ENCODE data around the gene INPPL1. TPM values are rescaled to one million over a fixed set of nuclear protein-coding genes. Genes with fewer than 3 reads are reported as not detected.

INPPL1 gene
- polyA plus RNA-seq, 1 donor = 233 TPM

- no peak for DNase-seq
Observed at GRCh38 chr11:72232260-72233055, 7.9 kb downstream of the INPPL1 start.

DNA sequence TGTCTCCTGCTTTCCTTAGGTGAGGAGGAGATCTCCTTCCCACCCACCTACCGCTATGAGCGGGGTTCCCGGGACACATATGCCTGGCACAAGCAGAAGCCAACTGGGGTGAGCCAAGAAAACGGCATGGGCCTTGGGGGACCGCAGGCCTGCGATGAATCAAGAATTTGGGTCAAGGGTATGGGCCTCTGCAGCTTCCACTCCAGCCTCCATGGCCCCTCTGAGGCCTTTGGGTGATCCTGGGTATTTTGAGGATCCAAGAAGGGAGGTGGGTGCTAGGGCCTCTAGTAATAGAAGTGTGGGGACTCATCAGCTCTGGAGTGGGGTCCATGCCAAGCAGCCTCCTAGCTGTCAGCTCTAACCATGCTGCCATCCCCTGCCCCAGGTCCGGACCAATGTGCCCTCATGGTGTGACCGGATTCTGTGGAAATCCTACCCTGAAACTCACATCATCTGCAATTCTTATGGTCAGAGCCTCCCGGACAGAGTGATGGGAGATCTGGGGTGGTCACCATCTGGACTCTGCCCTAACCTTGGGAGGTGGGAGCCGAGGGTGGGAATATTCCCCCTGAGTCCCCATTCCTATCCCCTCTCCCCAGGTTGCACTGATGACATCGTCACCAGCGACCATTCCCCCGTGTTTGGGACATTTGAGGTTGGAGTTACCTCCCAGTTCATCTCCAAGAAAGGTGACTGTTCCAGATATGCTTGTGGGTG, 8.6 kb downstream of the INPPL1 start:
- no peak for DNase-seq

GRCh38 chr11:72233773-72234513, 9.4 kb downstream of the INPPL1 start:
- DNase-seq = no peak

DNA sequence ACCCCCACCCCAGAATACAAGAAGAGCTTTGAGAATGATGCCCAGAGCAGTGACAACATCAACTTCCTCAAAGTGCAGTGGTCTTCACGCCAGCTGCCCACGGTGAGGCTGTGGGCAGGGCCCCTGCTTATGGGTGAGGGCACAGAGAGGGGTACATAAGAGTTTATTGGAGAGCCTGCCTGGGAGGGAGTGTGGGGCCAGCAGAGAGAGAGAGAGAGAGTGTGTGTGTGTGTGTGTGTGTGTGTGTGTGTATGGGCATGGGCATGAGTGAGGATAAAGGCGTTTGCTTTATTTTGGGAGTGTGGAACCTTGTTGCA, 9.9 kb downstream of the INPPL1 start:
- DNase-seq = no peak

- no peak for DNase-seq
Observed at GRCh38 chr11:72234920-72235319, 10.4 kb downstream of the INPPL1 start.

DNA sequence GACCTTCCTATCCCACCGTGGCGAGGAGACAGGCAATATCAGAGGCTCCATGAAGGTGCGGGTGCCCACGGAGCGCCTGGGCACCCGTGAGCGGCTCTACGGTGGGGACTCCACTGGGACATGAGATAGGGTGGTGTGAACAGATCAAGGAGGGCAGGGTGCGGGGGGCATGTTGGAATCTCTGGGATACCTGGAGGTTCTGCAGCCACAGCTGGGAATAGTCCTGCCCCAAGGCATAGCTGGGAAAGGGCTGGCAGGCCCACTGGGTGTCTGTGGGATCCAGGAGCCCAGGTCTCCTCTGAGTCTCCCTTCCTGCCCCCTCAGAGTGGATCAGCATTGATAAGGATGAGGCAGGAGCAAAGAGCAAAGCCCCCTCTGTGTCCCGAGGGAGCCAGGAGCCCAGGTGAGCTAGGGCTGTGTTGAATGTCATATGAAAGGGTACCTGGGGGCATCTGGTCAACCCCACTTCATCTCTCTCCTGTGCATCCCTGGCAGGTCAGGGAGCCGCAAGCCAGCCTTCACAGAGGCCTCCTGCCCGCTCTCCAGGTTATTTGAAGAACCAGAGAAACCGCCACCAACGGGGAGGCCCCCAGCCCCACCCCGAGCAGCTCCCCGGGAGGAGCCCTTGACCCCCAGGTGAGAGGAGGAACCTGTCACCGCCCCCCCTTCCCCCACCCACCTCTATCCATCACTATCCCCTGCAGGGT, 10.9 kb downstream of the INPPL1 start:
- no peak for DNase-seq

DNA sequence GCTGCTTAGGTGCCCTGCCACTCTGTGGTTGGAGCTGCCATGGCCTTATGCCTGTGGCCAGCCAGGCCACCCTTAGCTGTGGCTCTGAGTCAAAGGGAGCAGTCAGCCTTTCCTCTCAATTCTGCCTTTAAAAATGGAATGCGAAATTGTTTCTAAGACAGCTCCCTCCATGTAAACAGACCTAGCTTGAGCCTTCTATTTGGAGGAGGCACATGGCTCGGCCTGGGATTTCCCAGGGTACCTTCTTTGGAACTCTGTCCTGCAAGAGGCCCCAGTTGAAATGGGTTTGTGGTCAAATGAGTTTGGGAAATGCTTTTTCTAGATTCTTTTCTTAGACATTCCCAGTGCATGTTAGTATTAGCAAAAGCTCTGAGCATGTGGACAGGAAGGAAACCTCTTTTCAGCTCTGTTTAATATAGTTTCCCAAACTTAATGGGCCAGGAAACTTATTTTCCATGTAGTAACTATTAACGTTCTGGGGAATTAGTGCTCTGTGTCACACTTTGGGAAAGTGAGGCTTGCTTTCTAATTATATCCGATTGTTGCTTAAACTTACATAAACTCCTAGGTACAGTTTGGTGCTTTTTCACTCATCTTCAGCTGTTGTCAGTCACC, 11.6 kb downstream of the INPPL1 start:
- no peak for DNase-seq

- DNase-seq = no peak
Observed at GRCh38 chr11:72236774-72237111, 12.2 kb downstream of the INPPL1 start.

- DNase-seq = no peak
Observed at GRCh38 chr11:72237112-72237931, 12.8 kb downstream of the INPPL1 start.

GRCh38 chr11:72238040-72238450, 13.5 kb downstream of the INPPL1 start:
- no peak for DNase-seq

DNA sequence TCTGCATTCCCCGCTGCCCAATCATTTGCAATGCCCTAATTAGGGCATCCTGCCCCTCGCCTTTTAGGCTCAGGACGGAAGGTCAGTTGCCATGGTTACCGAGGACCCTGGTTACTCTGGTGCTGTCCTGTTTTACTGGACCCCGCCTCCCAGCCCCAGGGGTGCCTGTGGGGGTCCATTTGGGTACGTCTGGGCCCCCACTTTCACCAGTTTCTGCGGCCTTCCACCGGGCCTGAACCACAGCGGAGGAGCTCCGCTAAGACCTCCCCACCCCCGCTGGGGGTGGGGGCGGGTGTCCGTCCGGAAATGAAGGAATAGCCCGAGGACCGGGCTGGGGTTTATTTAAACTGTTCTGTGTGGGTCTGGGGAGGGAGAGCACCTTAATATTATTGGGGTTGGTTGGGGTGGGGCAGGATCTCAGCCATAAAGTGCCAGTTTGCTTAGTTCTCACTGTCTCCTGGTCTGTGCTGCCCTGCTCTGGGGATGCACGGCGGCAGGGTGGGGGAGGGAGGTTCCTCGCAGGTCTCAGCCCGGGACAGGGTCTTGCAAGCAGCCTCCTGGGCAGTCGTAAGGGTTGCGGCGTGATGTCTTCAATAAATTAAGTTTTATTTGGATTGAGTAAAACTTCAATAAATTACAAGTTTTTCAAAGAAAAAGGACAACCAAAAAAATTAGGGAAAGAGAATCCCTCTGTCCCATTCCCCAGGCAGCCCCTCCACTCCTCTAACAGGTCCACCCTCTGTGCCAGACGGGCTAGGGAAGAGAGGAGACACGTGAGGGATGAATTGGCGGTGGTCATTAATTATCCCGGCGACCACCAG, 14.1 kb downstream of the INPPL1 start:
- no peak for DNase-seq

DNA sequence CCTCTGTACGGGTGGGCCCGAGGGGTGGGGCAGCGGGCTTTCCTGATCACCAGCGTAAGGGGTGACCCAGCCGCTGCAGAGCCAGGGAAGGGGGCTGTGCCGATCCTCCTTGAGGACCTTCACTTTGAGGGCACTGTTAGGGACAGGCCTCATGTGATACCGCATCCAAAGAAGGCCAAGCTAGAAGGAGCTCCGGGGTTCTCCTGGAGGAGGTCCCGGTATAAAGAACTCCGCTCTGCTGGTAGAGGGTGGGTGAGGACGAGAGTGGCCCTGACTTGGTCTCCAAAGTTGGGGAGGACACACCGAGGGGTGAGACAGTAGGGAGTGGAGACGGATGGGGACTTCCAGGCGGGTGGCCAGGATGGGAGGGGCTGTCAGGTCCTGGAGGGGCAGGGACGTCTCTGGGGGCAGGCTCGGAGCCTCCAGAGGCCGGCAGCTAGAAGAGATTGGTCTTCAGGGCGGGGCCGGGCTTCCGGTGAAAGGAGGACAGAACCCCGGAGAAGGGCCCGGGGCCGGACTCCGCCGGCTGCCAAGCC, 14.8 kb downstream of the INPPL1 start:
- no peak for DNase-seq

DNA sequence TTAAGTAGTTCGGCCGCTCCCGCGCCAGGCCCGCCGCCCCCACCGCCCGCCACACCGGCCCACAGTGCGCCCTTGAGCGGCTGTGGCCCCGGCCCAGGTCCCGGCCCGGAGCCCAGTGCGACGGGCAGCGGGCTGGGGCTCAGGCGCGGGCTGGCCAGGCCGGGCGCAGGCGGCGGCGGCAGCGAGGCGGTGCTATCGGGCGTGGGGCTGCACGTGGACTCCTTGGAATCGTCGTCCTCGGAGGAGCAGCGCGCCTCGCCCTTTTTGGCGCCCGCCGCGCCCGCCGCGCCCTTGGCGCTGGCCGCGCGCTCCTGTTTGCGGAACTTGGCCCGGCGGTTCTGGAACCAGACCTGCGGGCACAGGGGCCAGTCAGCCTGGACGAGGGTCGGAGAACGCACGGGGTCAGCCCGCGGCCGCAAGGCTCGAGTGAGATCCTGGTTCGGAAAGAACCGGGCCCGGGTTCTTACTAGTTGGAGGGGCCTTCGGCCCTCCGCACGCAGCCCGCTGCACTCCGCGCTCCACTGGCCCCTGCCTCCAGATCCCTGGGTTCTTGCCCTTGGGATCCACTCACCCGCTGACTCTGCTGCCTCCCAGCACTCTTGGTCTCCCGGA, 15.4 kb downstream of the INPPL1 start:
- DNase-seq = no peak

- DNase-seq = no peak
Observed at GRCh38 chr11:72240461-72241290, 16.1 kb downstream of the INPPL1 start.

GRCh38 chr11:72241291-72241781, 16.8 kb downstream of the INPPL1 start:
- no peak for DNase-seq

DNA sequence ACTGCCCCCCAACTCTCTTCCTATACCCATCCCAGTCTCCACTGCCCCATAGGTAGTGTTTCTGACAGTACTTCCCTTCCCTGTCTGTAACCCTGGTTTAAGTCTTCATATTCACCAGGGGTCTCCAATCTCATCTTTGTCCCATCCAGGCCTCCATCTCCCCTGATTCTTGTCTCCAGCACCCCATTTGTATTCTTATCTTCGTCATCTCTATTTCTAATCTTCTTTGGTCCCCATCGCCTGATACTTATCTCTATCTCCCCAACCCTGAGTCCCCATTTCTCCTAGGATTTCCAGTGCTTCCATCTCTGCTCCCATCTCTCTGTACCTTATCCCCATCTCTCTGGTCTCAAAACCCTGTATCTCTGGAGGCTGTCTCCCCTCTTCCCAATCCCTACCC, 17.6 kb downstream of the INPPL1 start:
- DNase-seq = no peak

- DNase-seq = no peak
Observed at GRCh38 chr11:72243173-72244059, 18.8 kb downstream of the INPPL1 start.

- no peak for DNase-seq
Observed at GRCh38 chr11:72244060-72244360, 19.4 kb downstream of the INPPL1 start, which contains the start of gene PHOX2A. PHOX2A (minus strand) TSS chr11:72244176; CDS start chr11:72244004, 172 bp downstream.
